Esophagus muscularis mucosa (tissue), 4 donors: ENCODE data around the gene PKD1L1. TPM values are rescaled to one million over a fixed set of nuclear protein-coding genes. Genes with fewer than 3 reads are reported as not detected.

Experiments
- DNase-seq: peaks from one replicate; pipeline ENCODE4 v3.0.0-alpha.2; 2017; ENCODE audit errors: extremely low spot score
- H3K27ac ChIP-seq, 4 donors: fragments of 200-600 bp; sonication (generic); replicated peaks in 1 of 4; 1 replicate in 3 of 4; 2 replicates in 1 of 4; pipeline ENCODE4 v1.5.1; 2016 to 2019; ENCODE audit warnings: mild to moderate bottlenecking in 1 of 4
- H3K27me3 ChIP-seq, 4 donors: fragments of 200-600 bp; sonication (generic); one replicate each; pipeline versions ENCODE4 v1.5.1 to v1.6.0; 2016 to 2019
- H3K36me3 ChIP-seq, 4 donors: fragments of 200-600 bp; sonication (generic); one replicate each; pipeline ENCODE4 v1.5.1; 2016 to 2019
- H3K4me1 ChIP-seq, 4 donors: fragments of 200-600 bp; sonication (generic); one replicate each; pipeline ENCODE4 v1.5.1; 2016 to 2019
- H3K4me3 ChIP-seq, 4 donors: fragments of 200-600 bp; sonication (generic); 1 replicate in 2 of 4; 2 replicates in 2 of 4; pipeline ENCODE4 v1.5.1; 2016 to 2019; ENCODE audit warnings: mild to moderate bottlenecking in 4 of 4, moderate library complexity in 1 of 4
- H3K9me3 ChIP-seq, 4 donors: fragments of 200-600 bp; sonication (generic); 1 replicate in 3 of 4; 2 replicates in 1 of 4; pipeline ENCODE4 v1.5.1; 2016 to 2019
- EP300 ChIP-seq: sonication (generic); formaldehyde crosslinking; IDR thresholded peaks from one replicate; pipeline ENCODE4 v1.6.1; 2017; ENCODE audit warnings: antibody characterized with exemption
- POLR2A ChIP-seq: fragments of 450-650 bp; IDR thresholded peaks from one replicate; pipeline ENCODE4 v1.6.1; 2017; ENCODE audit warnings: antibody characterized with exemption, moderate library complexity, mild to moderate bottlenecking, low read depth
- POLR2AphosphoS5 ChIP-seq, 2 donors: sonication (generic); formaldehyde crosslinking; IDR thresholded peaks; one replicate each; pipeline ENCODE4 v1.6.1; 2017; ENCODE audit warnings: antibody characterized with exemption in 2 of 2
- WGBS: methylation state at CpG from one replicate; pipeline ENCODE4 v1.1.5; 2018; 5-methylcytosine and 5-hydroxymethylcytosine counted together
- intact Hi-C: fragments of 100-400 bp; cut with DNase I; formaldehyde crosslinking; loops from one replicate; pipeline ENCODE4 v1.15.1; 2023
- total RNA-seq, 4 donors: library from RNA; depleted of rRNA; stranded (reverse); fragments of >200 nt; gene quantifications; one replicate each; pipeline versions ENCODE4 v1.1.0 to v1.2.1, GENCODE V29; 2016
- TF ChIP-seq, protein P1 (sequence below), 3 experiments: fragments of 200-600 bp in 2 of 3; fragments of 450-650 bp in 1 of 3; sonication (generic) in 2 of 3; IDR thresholded peaks; one replicate each; pipeline ENCODE4 v1.5.1; 2017 to 2019; ENCODE audit warnings: antibody characterized with exemption in 3 of 3, mild to moderate bottlenecking in 2 of 3, moderate library complexity in 1 of 3

The PKD1L1 gene
- total RNA-seq, 4 donors from 2014 or later, result 0.50 to 1.7 (median 0.73) TPM

DNA sequence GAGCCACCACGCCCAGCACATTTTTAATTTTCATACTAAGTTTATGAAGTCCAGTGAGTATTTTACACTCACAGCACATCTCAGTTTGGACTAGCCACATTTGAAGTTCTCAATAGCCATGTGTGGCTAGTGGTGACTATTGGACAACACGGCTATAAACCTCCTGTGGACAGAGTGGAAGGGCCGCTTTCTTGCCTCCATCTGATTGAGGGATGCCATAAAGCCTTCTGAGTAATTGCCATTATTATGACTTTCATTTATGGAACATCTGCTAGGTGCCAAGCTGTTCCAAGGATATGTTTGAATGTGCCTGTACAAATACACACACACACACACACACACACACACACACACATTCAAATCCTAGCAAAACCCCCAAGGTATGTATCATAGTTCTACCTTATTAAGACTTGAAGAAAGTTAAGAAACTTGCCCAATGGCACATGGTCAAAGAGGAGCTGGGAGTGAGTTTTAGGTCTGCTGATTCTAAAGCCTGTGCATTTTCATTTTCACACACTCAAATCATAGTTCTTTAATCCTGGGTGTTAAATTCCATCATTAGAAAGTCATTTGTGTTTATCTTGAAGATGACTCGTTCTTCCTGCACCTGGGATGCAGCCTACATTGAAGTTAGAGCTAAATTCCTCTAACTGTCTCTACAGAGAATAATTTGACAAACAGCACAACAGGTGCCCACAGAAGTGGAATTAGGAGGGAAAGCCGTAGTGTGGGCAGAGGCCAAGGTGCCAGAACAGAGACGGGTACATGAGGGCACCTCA, 143.3 kb downstream of the PKD1L1 start:
- H3K9me3 ChIP-seq, result no peaks in the 10 kb centered on the region
- H3K4me1 ChIP-seq, result peaks cover 4 to 29% (median 25%) of the 10 kb centered on the region in 4 donors
- peaks cover 0 to 2% (median 0%) of the 10 kb centered on the region in 4 donors for H3K36me3 ChIP-seq
- no peak for DNase-seq
- no peak overlapping the region for H3K4me3 ChIP-seq
- H3K27ac ChIP-seq, result no peak overlapping the region
- no peaks in the 10 kb centered on the region for H3K27me3 ChIP-seq
- WGBS, result 83% methylated on average over 6 of the region's 6 CpGs
- TF ChIP-seq POLR2A, result no peak
- TF ChIP-seq EP300, result no peak
- TF ChIP-seq POLR2AphosphoS5 (IDR thresholded peaks at IDR 0.05), result no peak
- TF ChIP-seq, protein P1, sequence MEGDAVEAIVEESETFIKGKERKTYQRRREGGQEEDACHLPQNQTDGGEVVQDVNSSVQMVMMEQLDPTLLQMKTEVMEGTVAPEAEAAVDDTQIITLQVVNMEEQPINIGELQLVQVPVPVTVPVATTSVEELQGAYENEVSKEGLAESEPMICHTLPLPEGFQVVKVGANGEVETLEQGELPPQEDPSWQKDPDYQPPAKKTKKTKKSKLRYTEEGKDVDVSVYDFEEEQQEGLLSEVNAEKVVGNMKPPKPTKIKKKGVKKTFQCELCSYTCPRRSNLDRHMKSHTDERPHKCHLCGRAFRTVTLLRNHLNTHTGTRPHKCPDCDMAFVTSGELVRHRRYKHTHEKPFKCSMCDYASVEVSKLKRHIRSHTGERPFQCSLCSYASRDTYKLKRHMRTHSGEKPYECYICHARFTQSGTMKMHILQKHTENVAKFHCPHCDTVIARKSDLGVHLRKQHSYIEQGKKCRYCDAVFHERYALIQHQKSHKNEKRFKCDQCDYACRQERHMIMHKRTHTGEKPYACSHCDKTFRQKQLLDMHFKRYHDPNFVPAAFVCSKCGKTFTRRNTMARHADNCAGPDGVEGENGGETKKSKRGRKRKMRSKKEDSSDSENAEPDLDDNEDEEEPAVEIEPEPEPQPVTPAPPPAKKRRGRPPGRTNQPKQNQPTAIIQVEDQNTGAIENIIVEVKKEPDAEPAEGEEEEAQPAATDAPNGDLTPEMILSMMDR (IDR thresholded peaks at IDR 0.05), result no peak
- intact Hi-C loops, result no loop called here

DNA sequence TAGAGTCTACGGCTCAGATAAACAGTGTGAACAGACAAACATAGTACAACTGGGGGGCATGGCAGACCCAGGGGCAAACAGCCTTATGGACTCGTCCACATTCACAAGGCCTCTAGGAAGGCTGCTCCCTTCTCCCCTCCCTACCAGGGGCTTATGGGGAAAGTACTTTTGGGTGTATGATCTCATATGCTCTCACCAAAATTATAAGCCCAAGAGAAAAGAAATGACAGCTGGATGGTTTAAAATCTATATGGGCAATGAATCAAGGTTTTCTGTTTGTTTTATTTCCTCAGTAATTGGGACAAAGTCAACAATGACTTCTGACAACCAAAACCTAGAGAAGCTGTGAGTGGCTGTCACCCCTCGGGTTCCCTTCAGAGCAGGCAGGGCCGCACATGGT, 144.4 kb downstream of the PKD1L1 start:
- no peak overlapping the region for H3K4me3 ChIP-seq
- no peak overlapping the region for H3K27ac ChIP-seq
- DNase-seq, result no peak
- peaks cover 4 to 29% (median 25%) of the 10 kb centered on the region in 4 donors for H3K4me1 ChIP-seq
- H3K27me3 ChIP-seq, result no peaks in the 10 kb centered on the region
- intact Hi-C loops, result no loop called here
- 96% methylated on average over 4 of the region's 4 CpGs for WGBS
- no peaks in the 10 kb centered on the region for H3K9me3 ChIP-seq
- peaks cover 0 to 2% (median 0%) of the 10 kb centered on the region in 4 donors for H3K36me3 ChIP-seq
- TF ChIP-seq POLR2A, result no peak
- TF ChIP-seq EP300, result no peak
- no peak for TF ChIP-seq POLR2AphosphoS5 (IDR thresholded peaks at IDR 0.05)
- TF ChIP-seq, protein P1 (IDR thresholded peaks at IDR 0.05), result no peak

DNA sequence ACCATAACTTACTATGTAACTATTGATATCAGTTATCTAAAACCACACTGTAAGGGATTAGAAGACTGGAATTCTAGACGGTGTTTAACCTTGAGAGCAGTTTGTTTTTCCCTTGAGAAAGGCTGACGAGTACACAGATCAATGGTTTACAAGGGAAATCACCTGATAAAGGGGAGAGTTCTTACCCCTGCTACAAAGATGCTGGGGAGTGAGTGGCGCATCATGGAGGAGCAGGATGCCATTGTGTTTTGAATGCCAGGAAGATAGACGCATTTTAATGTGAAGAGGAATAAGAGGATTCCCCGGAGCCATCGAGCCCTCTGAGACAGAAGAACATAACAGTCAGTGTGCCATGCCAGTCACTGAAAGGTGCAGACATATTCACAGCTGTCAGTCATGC, 145.2 kb downstream of the PKD1L1 start:
- Histone ChIP-seq H3K4me3 (no peak overlapping the region), H3K27ac (no peak overlapping the region), H3K4me1 (peaks cover 4 to 29% (median 25%) of the 10 kb centered on the region in 4 donors), H3K27me3 (no peaks in the 10 kb centered on the region), H3K9me3 (no peaks in the 10 kb centered on the region), H3K36me3 (peaks cover 0 to 2% (median 0%) of the 10 kb centered on the region in 4 donors)
- intact Hi-C loops, result no loop called here
- no peak for TF ChIP-seq POLR2A
- TF ChIP-seq, protein P1 (IDR thresholded peaks at IDR 0.05), result no peak
- TF ChIP-seq POLR2AphosphoS5 (IDR thresholded peaks at IDR 0.05), result no peak
- TF ChIP-seq EP300, result no peak
- DNase-seq, result no peak
- 92% methylated on average over 6 of the region's 6 CpGs for WGBS

DNA sequence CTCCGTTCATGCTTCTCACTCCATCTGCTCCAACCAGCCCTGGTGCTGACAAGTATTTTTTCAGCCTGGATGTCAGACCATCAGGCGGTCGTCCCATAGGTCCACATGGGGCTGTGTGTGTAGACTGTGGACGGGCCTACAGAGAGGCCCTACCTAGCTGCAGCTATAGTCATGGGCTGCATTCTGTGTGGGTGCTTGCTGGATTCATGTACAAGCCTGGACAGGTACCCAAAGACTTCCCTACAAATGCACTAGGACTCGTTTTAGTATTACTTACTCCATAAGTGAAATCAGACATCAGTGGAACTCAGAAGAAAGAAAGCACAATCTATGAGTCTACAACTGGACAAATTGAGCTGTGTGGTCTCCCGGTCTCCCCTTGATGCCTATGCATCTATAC, 146.8 kb downstream of the PKD1L1 start:
- WGBS, result 97% methylated on average over 6 of the region's 6 CpGs

More for the DNA sequence above, 146.8 kb downstream of the PKD1L1 start:
- Histone ChIP-seq H3K27me3 (peaks cover 0 to 3% (median 0%) of the 10 kb centered on the region in 4 donors), H3K9me3 (no peaks in the 10 kb centered on the region), H3K4me1 (peaks cover 0 to 18% (median 12%) of the 10 kb centered on the region in 4 donors), H3K27ac (no peak overlapping the region), H3K36me3 (peaks cover 0 to 2% (median 0%) of the 10 kb centered on the region in 4 donors), H3K4me3 (no peak overlapping the region)
- TF ChIP-seq POLR2AphosphoS5 (IDR thresholded peaks at IDR 0.05), result no peak
- TF ChIP-seq, protein P1 (IDR thresholded peaks at IDR 0.05), result no peak
- TF ChIP-seq EP300, result no peak
- TF ChIP-seq POLR2A, result no peak
- intact Hi-C loops, result no loop called here
- no peak for DNase-seq
